ENCODE results near the gene MRPL55. TPM values are rescaled to one million over a fixed set of nuclear protein-coding genes. Genes with fewer than 3 reads are reported as not detected.

MRPL55 gene
- total RNA-seq, 1 experiment from 2014 or later: 85.3 TPM

GRCh38 chr1:228101994-228102790 is 6.9 kb downstream of the MRPL55 start:
- DNase-seq (ENCODE audit: low spot score): no peak

- DNase-seq (ENCODE audit: low spot score): no peak
Measured at GRCh38 chr1:228101614-228101993, 7.5 kb downstream of the MRPL55 start.

- DNase-seq (ENCODE audit: low spot score): no peak
Measured at GRCh38 chr1:228100822-228101613, 8.1 kb downstream of the MRPL55 start.

GRCh38 chr1:228099331-228099732 is 9.8 kb downstream of the MRPL55 start:
- no peak for DNase-seq (ENCODE audit: low spot score)

- peak; percentile 4 for DNase-seq (ENCODE audit: low spot score)
Measured at GRCh38 chr1:228098323-228098931, 10.7 kb downstream of the MRPL55 start.

GRCh38 chr1:228097333-228098081 is 11.6 kb downstream of the MRPL55 start:
- no peak for DNase-seq (ENCODE audit: low spot score)

- no peak for DNase-seq (ENCODE audit: low spot score)
Measured at GRCh38 chr1:228096416-228097332, 12.4 kb downstream of the MRPL55 start.

- no peak for DNase-seq (ENCODE audit: low spot score)
Measured at GRCh38 chr1:228095938-228096337, 13.2 kb downstream of the MRPL55 start.

- DNase-seq (ENCODE audit: low spot score): no peak
Measured at GRCh38 chr1:228095161-228095560, 13.9 kb downstream of the MRPL55 start.

GRCh38 chr1:228094432-228095016 is 14.6 kb downstream of the MRPL55 start:
- DNase-seq (ENCODE audit: low spot score): no peak

GRCh38 chr1:228093050-228093906 is 15.8 kb downstream of the MRPL55 start:
- no peak for DNase-seq (ENCODE audit: low spot score)

GRCh38 chr1:228092342-228093049 is 16.6 kb downstream of the MRPL55 start:
- no peak for DNase-seq (ENCODE audit: low spot score)

GRCh38 chr1:228091084-228091483 is 18.0 kb downstream of the MRPL55 start:
- no peak for DNase-seq (ENCODE audit: low spot score)

GRCh38 chr1:228090613-228091081 is 18.5 kb downstream of the MRPL55 start:
- DNase-seq (ENCODE audit: low spot score): no peak

GRCh38 chr1:228089519-228090380 is 19.3 kb downstream of the MRPL55 start:
- DNase-seq (ENCODE audit: low spot score): no peak

GRCh38 chr1:228088586-228089498 is 20.3 kb downstream of the MRPL55 start:
- no peak for DNase-seq (ENCODE audit: low spot score)
